Progenitor cell of endocrine pancreas (in vitro differentiated cells): ENCODE measurements around the gene DPP8. TPM values are rescaled to one million over a fixed set of nuclear protein-coding genes. Genes with fewer than 3 reads are reported as not detected.

Experiments used
- DNase-seq: peaks from one replicate; pipeline ENCODE4 v3.0.0; 2021; ENCODE audit warnings: low spot score; ENCODE audit not compliant: unreplicated experiment
- H3K27ac Mint-ChIP-seq: 2 replicates; pipeline ENCODE4 v1.8.0; 2021; ENCODE audit warnings: mild to moderate bottlenecking, moderate library complexity, mixed read lengths
- H3K27me3 Mint-ChIP-seq: 2 replicates; pipeline ENCODE4 v1.8.0; 2021; ENCODE audit warnings: mixed read lengths
- H3K36me3 Mint-ChIP-seq: 2 replicates; pipeline ENCODE4 v1.8.0; 2022; ENCODE audit warnings: mixed read lengths; ENCODE audit not compliant: insufficient read depth
- H3K4me1 Mint-ChIP-seq: 2 replicates; pipeline ENCODE4 v1.8.0; 2021; ENCODE audit warnings: low read depth, mixed read lengths
- H3K4me3 Mint-ChIP-seq: 2 replicates; pipeline ENCODE4 v1.8.0; 2021; ENCODE audit warnings: low read depth, mild to moderate bottlenecking, moderate library complexity, mixed read lengths
- H3K9me3 Mint-ChIP-seq: 2 replicates; pipeline ENCODE4 v1.8.0; 2021; ENCODE audit warnings: low read depth, mixed read lengths
- long read RNA-seq: library from polyadenylated mRNA; unstranded; transcript quantifications from one replicate; pipeline ENCODE4 v2.0.0, GENCODE V29; 2020
- total RNA-seq: library from RNA; stranded (reverse); gene quantifications from 2 replicates; pipeline ENCODE4 v1.2.1, GENCODE V29; 2021
- TF ChIP-seq, protein P1 (sequence below): fragments of 200-600 bp; sonication (generic); IDR thresholded peaks from one replicate; pipeline ENCODE4 v1.5.0; 2021; ENCODE audit warnings: antibody characterized with exemption, mild to moderate bottlenecking; ENCODE audit not compliant: unreplicated experiment

Gene DPP8
- total RNA-seq = 30.7 TPM in 2 replicates
- long read RNA-seq, transcript DPP8-201 (20 exons, 3,139 nt) = major isoform, 36 of 98 reads
- long read RNA-seq, partial matches to known transcripts = 8 of 98 reads
- long read RNA-seq, other reads (novel, unspliced or antisense) = 52 of 98 reads

DNA sequence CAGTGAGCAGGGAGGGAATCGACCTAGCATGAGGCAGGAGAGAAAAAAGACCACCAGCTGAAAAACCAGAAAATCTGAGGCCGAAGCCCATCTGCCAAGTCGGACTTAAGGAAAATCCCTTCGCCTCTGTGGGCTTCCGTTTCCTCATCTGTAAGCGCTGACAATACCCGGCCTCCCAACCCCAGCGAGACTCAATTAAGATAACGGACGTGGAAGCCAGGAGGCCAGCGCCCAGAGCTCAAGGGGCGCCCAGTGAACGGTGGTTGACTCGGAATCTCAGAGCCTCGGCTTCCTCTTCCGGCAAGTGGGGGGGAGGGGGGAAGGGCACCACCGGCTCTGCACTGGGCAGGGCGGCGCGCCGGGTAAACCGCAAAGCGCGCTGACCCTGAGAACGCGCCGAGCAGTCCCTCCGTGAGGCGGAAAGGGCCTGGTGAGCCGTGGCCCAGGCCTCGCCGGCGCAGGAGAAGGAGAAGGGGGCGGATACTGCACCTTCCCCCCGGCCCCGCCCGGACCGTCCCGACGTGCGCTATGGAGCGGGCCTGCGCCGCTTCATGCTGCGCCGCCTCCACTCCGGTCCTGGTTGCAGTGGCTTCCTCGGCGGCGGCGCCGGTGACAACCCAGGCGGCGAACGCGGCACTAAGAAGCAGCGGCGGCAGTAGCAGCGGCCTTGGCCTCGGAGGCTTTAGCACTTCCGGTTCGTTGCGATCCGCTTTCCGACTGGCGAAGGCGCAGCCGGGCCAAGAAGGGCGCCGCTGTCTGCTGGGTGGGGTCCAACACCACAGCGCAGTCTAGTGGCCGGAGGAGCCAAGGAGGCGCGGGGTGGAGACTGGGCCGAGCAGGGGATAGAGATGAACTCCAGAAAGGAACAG lies at the start of gene DPP8:
Gene DPP8, minus strand, starts transcription at position 693 of the 869 bp plus-strand sequence. CDS start 5,136 bp downstream, outside the sequence.
- Mint-ChIP-seq H3K27me3 (no peaks in the 10 kb centered on the region), H3K36me3 (peaks cover 2% of the 10 kb centered on the region), H3K27ac (peak within 1 kb of the TSS; percentile 90), H3K9me3 (no peaks in the 10 kb centered on the region), H3K4me3 (peak within 1 kb of the TSS; percentile 89), H3K4me1 (peaks cover 14% of the 10 kb centered on the region)
- TF ChIP-seq, protein P1, sequence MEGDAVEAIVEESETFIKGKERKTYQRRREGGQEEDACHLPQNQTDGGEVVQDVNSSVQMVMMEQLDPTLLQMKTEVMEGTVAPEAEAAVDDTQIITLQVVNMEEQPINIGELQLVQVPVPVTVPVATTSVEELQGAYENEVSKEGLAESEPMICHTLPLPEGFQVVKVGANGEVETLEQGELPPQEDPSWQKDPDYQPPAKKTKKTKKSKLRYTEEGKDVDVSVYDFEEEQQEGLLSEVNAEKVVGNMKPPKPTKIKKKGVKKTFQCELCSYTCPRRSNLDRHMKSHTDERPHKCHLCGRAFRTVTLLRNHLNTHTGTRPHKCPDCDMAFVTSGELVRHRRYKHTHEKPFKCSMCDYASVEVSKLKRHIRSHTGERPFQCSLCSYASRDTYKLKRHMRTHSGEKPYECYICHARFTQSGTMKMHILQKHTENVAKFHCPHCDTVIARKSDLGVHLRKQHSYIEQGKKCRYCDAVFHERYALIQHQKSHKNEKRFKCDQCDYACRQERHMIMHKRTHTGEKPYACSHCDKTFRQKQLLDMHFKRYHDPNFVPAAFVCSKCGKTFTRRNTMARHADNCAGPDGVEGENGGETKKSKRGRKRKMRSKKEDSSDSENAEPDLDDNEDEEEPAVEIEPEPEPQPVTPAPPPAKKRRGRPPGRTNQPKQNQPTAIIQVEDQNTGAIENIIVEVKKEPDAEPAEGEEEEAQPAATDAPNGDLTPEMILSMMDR = peak; percentile 91
- peak; percentile 90 for DNase-seq

DNA sequence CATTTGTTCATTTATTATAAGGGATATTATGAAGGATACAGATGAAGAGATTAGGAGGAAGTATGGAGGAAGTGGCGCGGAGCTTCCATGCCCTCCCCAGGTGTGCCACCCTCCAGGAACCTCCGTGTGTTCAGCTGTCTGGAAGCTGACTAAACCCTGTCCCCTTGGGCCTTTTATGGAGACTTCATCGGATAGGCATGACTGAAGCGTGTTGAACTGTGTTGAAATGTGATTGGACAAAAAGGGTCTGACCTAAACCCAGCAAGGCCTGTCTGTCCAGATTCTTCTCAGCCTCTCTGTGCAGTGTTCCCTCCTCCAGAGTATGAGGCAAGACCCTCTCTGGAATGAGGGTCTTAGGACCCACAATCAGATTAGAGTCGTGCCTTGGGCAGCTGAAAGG lies 44.4 kb upstream of the DPP8 start:
- Mint-ChIP-seq H3K4me1 (peaks cover 21% of the 10 kb centered on the region), H3K36me3 (peaks cover 72% of the 10 kb centered on the region), H3K4me3 (no peak overlapping the region), H3K27me3 (no peaks in the 10 kb centered on the region), H3K9me3 (peaks cover 5% of the 10 kb centered on the region), H3K27ac (peak overlapping the region; percentile 71)
- no peak for DNase-seq
- TF ChIP-seq, protein P1 = no peak

DNA sequence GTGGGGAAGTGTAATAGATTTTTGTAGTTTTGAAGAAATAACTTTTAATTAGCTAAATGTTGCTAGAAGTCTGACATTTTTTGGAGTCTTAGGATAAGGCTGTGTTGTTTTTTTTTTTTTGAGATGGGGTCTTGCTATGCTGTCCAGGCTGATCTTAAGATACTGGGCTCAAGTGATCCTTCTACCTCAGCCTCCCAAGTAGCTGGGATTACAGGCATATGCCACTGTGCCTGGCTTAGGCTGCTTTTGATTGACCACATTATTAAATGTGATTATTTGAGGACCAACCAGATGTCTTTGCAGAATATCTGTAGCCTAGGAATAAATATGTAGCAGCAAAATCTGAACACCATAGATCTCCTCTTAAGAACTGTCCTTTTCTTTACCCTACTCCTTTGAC lies 42.5 kb upstream of the DPP8 start:
- peaks cover 62% of the 10 kb centered on the region for H3K36me3 Mint-ChIP-seq
- no peak overlapping the region for H3K4me3 Mint-ChIP-seq
- TF ChIP-seq, protein P1 = no peak

DNA sequence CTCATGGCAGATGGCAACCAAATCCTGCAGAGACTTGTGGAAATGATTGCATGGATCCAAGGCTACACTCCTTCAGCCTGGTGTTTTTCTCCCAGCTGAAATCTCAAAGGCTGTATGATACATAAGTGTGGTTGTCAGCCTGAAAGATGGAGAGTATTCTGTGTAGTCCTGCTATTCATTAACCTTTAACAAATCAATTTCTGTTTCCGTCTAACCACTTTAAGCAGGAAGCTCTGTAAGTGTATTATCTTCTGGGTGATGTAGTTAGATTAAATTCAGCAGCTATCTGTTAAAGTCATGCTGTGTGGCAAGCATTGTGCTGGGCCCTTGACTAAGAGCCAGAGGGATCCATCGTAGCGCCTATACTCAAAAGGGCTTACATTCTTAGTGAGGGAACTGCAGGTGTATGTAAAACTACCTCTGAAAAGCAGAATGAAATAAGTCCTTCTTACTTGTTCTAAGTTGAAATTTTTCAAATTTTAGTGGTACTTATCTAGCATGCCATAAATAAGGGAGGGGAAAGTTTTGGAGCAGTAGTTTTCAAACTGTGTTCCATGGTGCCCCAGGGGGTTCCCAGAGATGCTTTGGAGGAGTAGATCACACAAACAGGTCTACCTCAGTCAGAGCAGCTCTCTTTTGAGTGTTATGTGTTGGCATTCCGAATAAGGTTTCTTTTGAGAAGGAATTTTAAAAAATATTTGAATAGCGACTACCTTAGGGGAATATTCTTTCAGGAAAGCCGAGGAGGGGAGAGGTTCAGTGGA lies 41.7 kb upstream of the DPP8 start:
- H3K4me3 Mint-ChIP-seq = no peak overlapping the region
- no peaks in the 10 kb centered on the region for H3K27me3 Mint-ChIP-seq
- H3K9me3 Mint-ChIP-seq = no peaks in the 10 kb centered on the region
- H3K4me1 Mint-ChIP-seq = peaks cover 21% of the 10 kb centered on the region
- peak overlapping the region; percentile 79 for H3K27ac Mint-ChIP-seq
- H3K36me3 Mint-ChIP-seq = peaks cover 56% of the 10 kb centered on the region
- TF ChIP-seq, protein P1 = no peak
- DNase-seq = no peak

More for the DNA sequence above, 42.5 kb upstream of the DPP8 start:
- Mint-ChIP-seq H3K9me3 (no peaks in the 10 kb centered on the region), H3K4me1 (peaks cover 21% of the 10 kb centered on the region), H3K27ac (no peak overlapping the region), H3K27me3 (no peaks in the 10 kb centered on the region)
- DNase-seq = no peak

DNA sequence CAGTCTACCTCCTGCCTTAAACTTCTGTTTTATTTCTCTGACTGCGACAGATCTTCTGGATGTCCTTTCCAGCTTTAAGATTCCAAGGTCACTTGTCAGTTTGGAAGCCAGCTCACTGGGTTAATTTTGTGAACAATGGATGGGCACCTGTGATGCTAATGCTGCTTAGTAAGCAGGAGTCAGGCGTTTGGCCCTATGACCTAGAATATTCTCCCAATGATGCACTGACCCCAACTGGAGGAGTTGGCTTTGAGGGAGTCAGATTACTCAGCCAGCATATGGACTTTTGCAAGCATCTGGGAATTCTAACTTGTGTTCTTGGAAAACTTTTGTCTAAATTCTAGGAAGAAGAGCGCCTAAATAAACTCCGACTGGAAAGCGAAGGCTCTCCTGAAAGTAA lies 40.8 kb upstream of the DPP8 start:
- no peaks in the 10 kb centered on the region for H3K9me3 Mint-ChIP-seq
- no peak overlapping the region for H3K4me3 Mint-ChIP-seq
- no peaks in the 10 kb centered on the region for H3K27me3 Mint-ChIP-seq
- peaks cover 21% of the 10 kb centered on the region for H3K4me1 Mint-ChIP-seq
- no peak for DNase-seq
- TF ChIP-seq, protein P1 = no peak
- peaks cover 59% of the 10 kb centered on the region for H3K36me3 Mint-ChIP-seq
- H3K27ac Mint-ChIP-seq = peak overlapping the region; percentile 79
